SU-DHL-6 (cell line): ENCODE measurements around the gene ANKS1B.

Experiments
- EZH2phosphoT487 ChIP-seq: fragments of 200-600 bp; sonication (generic), shearing (Covaris generic); conservative IDR thresholded peaks from 2 replicates; pipeline ENCODE4 v1.6.1; 2018; ENCODE audit warnings: mild to moderate bottlenecking, antibody characterized with exemption, low read length, moderate library complexity, mixed read lengths
- TF ChIP-seq, protein P1 (sequence below): fragments of 200-600 bp; sonication (generic); IDR thresholded peaks from one replicate; pipeline ENCODE4 v1.5.1; 2017; ENCODE audit warnings: antibody characterized with exemption, mild to moderate bottlenecking, low read length, moderate library complexity; ENCODE audit not compliant: insufficient read depth, poor library complexity, severe bottlenecking

DNA sequence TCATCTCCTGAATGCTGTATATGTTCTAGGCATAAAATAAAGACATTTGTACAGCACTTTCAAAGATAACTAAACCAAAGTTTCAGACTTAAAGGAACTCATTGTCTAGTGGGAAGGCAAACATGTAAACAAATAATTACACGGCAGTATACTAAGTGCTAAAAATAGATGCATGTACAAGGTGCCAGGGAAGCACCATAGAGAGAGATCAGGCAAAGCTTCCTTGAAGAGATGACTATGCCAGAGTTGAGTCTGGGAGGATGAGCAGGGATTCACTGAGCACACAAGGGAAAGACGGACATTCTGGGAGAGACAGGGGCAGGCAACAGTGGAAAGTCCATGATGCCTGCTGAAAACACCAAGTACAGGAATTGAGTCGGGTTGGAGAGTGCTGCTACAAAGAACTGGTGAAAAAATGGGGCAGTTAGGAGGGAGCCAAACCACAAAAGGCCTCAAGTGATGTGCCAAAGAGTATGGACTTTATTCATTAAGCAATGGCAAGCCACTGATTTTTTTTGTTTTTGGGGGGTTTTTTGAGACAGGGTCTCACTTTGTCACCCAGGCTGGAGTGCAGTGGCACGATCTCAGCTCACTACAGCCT is 26.8 kb downstream of the ANKS1B start:
- TF ChIP-seq, protein P1, sequence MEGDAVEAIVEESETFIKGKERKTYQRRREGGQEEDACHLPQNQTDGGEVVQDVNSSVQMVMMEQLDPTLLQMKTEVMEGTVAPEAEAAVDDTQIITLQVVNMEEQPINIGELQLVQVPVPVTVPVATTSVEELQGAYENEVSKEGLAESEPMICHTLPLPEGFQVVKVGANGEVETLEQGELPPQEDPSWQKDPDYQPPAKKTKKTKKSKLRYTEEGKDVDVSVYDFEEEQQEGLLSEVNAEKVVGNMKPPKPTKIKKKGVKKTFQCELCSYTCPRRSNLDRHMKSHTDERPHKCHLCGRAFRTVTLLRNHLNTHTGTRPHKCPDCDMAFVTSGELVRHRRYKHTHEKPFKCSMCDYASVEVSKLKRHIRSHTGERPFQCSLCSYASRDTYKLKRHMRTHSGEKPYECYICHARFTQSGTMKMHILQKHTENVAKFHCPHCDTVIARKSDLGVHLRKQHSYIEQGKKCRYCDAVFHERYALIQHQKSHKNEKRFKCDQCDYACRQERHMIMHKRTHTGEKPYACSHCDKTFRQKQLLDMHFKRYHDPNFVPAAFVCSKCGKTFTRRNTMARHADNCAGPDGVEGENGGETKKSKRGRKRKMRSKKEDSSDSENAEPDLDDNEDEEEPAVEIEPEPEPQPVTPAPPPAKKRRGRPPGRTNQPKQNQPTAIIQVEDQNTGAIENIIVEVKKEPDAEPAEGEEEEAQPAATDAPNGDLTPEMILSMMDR, result no peak
- TF ChIP-seq EZH2phosphoT487, result no peak
